Trophoblast cell (in vitro differentiated cells and primary cell): ENCODE measurements around the gene UFD1.
A peak's percentile ranks its signal among the peaks of the same experiment; 100 is the strongest.

ENCODE experiments used
- DNase-seq, 2 donors: peaks; one replicate each; pipeline ENCODE4 v3.0.0-alpha.2; 2016
- H2AFZ ChIP-seq: 2 replicates; pipeline ENCODE4 v1.6.1; 2013; ENCODE audit warnings: low read length, moderate library complexity, mild to moderate bottlenecking; ENCODE audit not compliant: insufficient read depth, poor library complexity
- H2AK5ac ChIP-seq: 2 replicates; pipeline ENCODE4 v1.6.1; 2013; ENCODE audit warnings: mild to moderate bottlenecking, low read length
- H2BK120ac ChIP-seq: 2 replicates; pipeline ENCODE4 v1.6.1; 2013; ENCODE audit warnings: low read length, mild to moderate bottlenecking, moderate library complexity; ENCODE audit not compliant: insufficient read depth, poor library complexity
- H2BK12ac ChIP-seq: 2 replicates; pipeline ENCODE4 v1.6.1; 2013; ENCODE audit warnings: mild to moderate bottlenecking, low read length, moderate library complexity
- H2BK5ac ChIP-seq: 2 replicates; pipeline ENCODE4 v1.6.1; 2013; ENCODE audit warnings: low read length, low read depth, moderate library complexity, mild to moderate bottlenecking; ENCODE audit not compliant: poor library complexity
- H3K14ac ChIP-seq: 2 replicates; pipeline ENCODE4 v1.6.1; 2013; ENCODE audit warnings: mild to moderate bottlenecking, low read length
- H3K18ac ChIP-seq: 2 replicates; pipeline ENCODE4 v1.6.1; 2013; ENCODE audit warnings: mild to moderate bottlenecking, low read length
- H3K23ac ChIP-seq: 2 replicates; pipeline ENCODE4 v1.6.1; 2013; ENCODE audit warnings: low read length
- H3K27ac ChIP-seq: 2 replicates; pipeline ENCODE4 v1.5.1; 2013; ENCODE audit warnings: low read depth, mild to moderate bottlenecking, inconsistent platforms, low read length, moderate library complexity
- H3K27me3 ChIP-seq: 2 replicates; pipeline ENCODE4 v1.6.1; 2013; ENCODE audit warnings: inconsistent platforms, mild to moderate bottlenecking, low read length, moderate library complexity; ENCODE audit not compliant: insufficient read depth
- H3K36me3 ChIP-seq, 2 experiments: 1 replicate in 1 of 2; 2 replicates in 1 of 2; pipeline ENCODE4 v1.6.1; 2013; ENCODE audit warnings: low read length in 2 of 2, mild to moderate bottlenecking in 2 of 2, moderate library complexity in 1 of 2; ENCODE audit not compliant: insufficient read depth in 2 of 2, control insufficient read depth in 1 of 2
- H3K4ac ChIP-seq: 2 replicates; pipeline ENCODE4 v1.6.1; 2013; ENCODE audit warnings: low read depth, mild to moderate bottlenecking, low read length, moderate library complexity
- H3K4me1 ChIP-seq, 2 experiments: 1 replicate in 1 of 2; 2 replicates in 1 of 2; pipeline ENCODE4 v1.6.1; 2013; ENCODE audit warnings: low read length in 2 of 2, mild to moderate bottlenecking in 2 of 2, moderate library complexity in 1 of 2; ENCODE audit not compliant: insufficient read depth in 2 of 2, control insufficient read depth in 1 of 2
- H3K4me2 ChIP-seq: 2 replicates; pipeline ENCODE4 v1.6.1; 2013; ENCODE audit warnings: inconsistent platforms, mild to moderate bottlenecking, low read length, moderate library complexity
- H3K4me3 ChIP-seq: 2 replicates; pipeline ENCODE4 v1.5.1; 2013; ENCODE audit warnings: mild to moderate bottlenecking, low read depth, low read length, inconsistent platforms
- H3K79me1 ChIP-seq: one replicate; pipeline ENCODE4 v1.6.1; 2013; ENCODE audit warnings: low read length
- H3K79me2 ChIP-seq: 2 replicates; pipeline ENCODE4 v1.6.1; 2013; ENCODE audit warnings: low read length, mild to moderate bottlenecking; ENCODE audit not compliant: control insufficient read depth, insufficient read depth, poor library complexity
- H3K9ac ChIP-seq: 2 replicates; pipeline ENCODE4 v1.6.1; 2013; ENCODE audit warnings: mild to moderate bottlenecking, low read length
- H3K9me3 ChIP-seq: 2 replicates; pipeline ENCODE4 v1.6.1; 2013; ENCODE audit warnings: low read depth, mild to moderate bottlenecking, control low read depth, inconsistent platforms, low read length; ENCODE audit not compliant: insufficient read depth
- H4K12ac ChIP-seq: 2 replicates; pipeline ENCODE4 v1.6.1; 2013; ENCODE audit warnings: low read depth, mild to moderate bottlenecking, low read length, moderate library complexity
- H4K8ac ChIP-seq: 2 replicates; pipeline ENCODE4 v1.6.1; 2013; ENCODE audit warnings: low read depth, mild to moderate bottlenecking, low read length, moderate library complexity
- H4K91ac ChIP-seq: one replicate; pipeline ENCODE4 v1.6.1; 2013; ENCODE audit warnings: low read depth, mild to moderate bottlenecking, low read length, moderate library complexity
- WGBS: extraction: QIAGEN DNeasy Blood & Tissue Kit; methylation state at CpG from one replicate; pipeline ENCODE4 v1.1.7; 2013; ENCODE audit warnings: missing lambda C conversion rate; ENCODE audit not compliant: insufficient read length, insufficient coverage; ENCODE audit errors: extremely low coverage; 5-methylcytosine and 5-hydroxymethylcytosine counted together

Gene UFD1

DNA sequence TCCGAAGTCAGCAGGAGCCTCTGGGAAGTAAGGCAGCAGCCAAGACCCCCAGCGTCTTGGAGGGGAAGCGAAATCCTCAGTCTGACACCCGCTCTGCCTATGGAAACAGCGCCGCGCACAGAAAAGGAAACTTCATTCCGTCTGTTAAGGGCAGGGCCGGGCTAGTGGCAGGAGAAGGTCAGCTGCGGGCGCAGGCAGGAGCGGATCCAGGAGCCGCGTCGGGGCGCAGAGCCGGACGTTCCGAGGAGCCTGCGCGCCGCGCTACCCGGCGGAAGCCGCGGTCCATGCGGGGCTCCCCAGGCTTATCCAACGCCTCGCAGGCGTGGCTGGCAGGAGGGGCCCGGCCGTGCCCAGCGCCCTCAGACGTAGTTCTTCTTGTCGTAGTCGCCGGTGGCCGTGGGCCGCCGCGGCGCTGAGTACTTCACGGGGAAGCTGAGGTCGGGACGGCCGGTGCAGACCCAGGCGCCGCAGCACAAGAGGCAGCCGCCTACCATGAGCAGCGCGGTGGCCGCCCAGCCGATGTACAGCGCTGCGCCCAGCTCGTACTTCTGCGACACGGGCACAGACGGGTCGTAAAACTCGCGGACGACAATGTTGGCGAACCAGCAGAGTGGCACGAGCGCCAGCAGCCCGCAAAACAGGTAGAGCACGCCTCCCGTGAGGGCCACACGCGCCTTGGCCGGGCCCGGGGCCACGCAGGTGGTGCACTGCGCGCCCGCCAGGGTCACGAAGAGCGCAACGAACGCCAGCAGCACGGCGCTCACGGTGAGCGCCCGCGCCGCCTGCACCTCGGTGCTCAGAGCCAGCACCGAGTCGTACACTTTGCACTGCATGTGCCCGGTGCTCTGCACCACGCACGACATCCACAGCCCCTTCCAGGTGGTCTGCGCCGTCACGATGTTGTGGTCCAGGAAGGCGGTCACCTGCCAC, 44.5 kb upstream of the UFD1 start:
- Histone ChIP-seq H2BK12ac (no peak overlapping the region), H3K9ac (no peak overlapping the region), H4K12ac (no peak overlapping the region), H3K4ac (no peak overlapping the region), H2AK5ac (no peak overlapping the region), H3K4me1 (peaks cover 11% of the 10 kb centered on the region in 2 experiments), H3K27me3 (peaks cover 34% of the 10 kb centered on the region), H3K14ac (no peak overlapping the region), H3K36me3 (peaks cover 7 to 14% of the 10 kb centered on the region in 2 experiments), H4K8ac (no peak overlapping the region), H3K79me2 (no peaks in the 10 kb centered on the region), H3K27ac (no peak overlapping the region), H3K9me3 (peaks cover 7% of the 10 kb centered on the region), H4K91ac (no peak overlapping the region), H2BK120ac (no peak overlapping the region), H3K23ac (no peak overlapping the region), H3K79me1 (no peaks in the 10 kb centered on the region), H3K4me2 (peak overlapping the region; percentile 63), H3K4me3 (peak overlapping the region; percentile 55), H2BK5ac (no peak overlapping the region), H2AFZ (no peak overlapping the region), H3K18ac (no peak overlapping the region)
- DNase-seq = peak in 1 of 2 donors; percentile 27
- WGBS = no CpG with 5 or more reads among the region's 99 CpGs

DNA sequence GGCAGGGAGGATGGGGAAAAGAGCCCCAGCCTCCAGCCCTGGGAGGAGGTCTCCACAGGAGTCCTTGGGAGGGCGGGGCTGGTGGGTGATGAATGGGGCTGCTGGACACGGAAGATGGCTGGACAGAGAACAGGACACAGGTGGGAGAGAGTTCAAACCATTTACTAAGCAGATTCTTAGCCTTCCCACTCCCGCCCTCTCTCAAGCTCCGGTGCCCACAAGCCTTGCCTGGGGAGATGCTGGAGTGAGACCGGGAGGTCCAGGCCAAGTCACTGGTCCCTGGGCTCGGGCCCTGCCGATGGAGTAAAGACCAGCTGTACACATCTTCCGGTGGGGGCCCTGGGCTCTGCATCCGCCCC, 43.9 kb upstream of the UFD1 start:
- no peak overlapping the region for H3K18ac ChIP-seq
- H3K79me2 ChIP-seq = no peaks in the 10 kb centered on the region
- DNase-seq = no peak
- H4K91ac ChIP-seq = no peak overlapping the region
- H3K4me3 ChIP-seq = no peak overlapping the region
- H3K23ac ChIP-seq = no peak overlapping the region
- no peak overlapping the region for H4K12ac ChIP-seq
- no peak overlapping the region for H3K14ac ChIP-seq
- no peaks in the 10 kb centered on the region for H3K79me1 ChIP-seq
- peaks cover 7% of the 10 kb centered on the region for H3K9me3 ChIP-seq
- H3K9ac ChIP-seq = no peak overlapping the region
- H3K4ac ChIP-seq = no peak overlapping the region
- peaks cover 8 to 14% of the 10 kb centered on the region in 2 experiments for H3K36me3 ChIP-seq
- WGBS = no CpG with 5 or more reads among the region's 9 CpGs
- no peak overlapping the region for H2AFZ ChIP-seq
- no peak overlapping the region for H4K8ac ChIP-seq
- peak overlapping the region; percentile 63 for H3K4me2 ChIP-seq
- H3K4me1 ChIP-seq = peaks cover 11% of the 10 kb centered on the region in 2 experiments
- H2BK120ac ChIP-seq = no peak overlapping the region
- H2BK5ac ChIP-seq = no peak overlapping the region
- H2BK12ac ChIP-seq = no peak overlapping the region
- peaks cover 34% of the 10 kb centered on the region for H3K27me3 ChIP-seq
- no peak overlapping the region for H2AK5ac ChIP-seq
- no peak overlapping the region for H3K27ac ChIP-seq

DNA sequence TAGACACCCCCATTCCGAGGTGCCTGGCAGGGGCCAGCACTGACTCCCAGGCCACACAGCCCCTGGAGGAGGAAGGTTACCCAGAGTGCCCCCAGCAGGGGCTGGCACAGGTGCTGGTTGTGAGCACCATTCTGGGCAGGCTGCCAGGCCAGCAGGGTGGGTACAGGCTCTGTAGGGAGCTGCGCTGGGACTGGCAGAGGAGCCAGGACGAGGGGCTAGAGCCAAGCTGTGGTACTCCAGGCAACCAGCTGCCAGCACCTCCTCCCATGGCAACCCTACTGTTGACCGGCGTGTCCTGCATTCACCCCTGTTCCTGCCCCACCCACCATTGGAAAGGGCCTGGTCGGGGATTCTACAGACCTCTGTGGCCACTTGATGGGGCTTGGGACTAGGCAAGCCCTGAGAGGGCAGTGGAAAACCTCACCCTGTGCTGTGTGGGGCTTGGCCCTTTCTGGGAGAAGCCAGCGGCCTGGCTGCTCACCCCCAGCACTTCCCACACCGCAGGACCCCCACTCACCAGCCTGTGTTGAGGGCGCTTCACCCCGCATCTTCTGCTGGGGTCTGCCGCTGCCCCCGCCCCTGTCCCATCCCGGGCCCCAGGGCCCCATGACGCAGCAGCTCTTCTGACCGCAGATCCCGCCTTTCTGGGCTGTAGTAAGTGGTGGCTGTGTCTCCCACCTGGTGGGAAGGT, 43.3 kb upstream of the UFD1 start:
- Histone ChIP-seq H3K27me3 (peaks cover 34% of the 10 kb centered on the region), H3K4me2 (no peak overlapping the region), H2BK5ac (no peak overlapping the region), H3K4me3 (no peak overlapping the region), H3K14ac (no peak overlapping the region), H3K27ac (no peak overlapping the region), H4K91ac (no peak overlapping the region), H2BK12ac (no peak overlapping the region), H3K36me3 (peaks cover 13 to 16% of the 10 kb centered on the region in 2 experiments), H2BK120ac (no peak overlapping the region), H2AK5ac (no peak overlapping the region), H3K18ac (no peak overlapping the region), H3K4me1 (peaks cover 11% of the 10 kb centered on the region in 2 experiments), H3K79me2 (no peaks in the 10 kb centered on the region), H3K4ac (no peak overlapping the region), H3K23ac (no peak overlapping the region), H3K9me3 (peaks cover 7% of the 10 kb centered on the region), H2AFZ (no peak overlapping the region), H3K79me1 (no peaks in the 10 kb centered on the region), H4K8ac (no peak overlapping the region), H3K9ac (no peak overlapping the region), H4K12ac (no peak overlapping the region)
- WGBS = no CpG with 5 or more reads among the region's 16 CpGs
- no peak for DNase-seq

DNA sequence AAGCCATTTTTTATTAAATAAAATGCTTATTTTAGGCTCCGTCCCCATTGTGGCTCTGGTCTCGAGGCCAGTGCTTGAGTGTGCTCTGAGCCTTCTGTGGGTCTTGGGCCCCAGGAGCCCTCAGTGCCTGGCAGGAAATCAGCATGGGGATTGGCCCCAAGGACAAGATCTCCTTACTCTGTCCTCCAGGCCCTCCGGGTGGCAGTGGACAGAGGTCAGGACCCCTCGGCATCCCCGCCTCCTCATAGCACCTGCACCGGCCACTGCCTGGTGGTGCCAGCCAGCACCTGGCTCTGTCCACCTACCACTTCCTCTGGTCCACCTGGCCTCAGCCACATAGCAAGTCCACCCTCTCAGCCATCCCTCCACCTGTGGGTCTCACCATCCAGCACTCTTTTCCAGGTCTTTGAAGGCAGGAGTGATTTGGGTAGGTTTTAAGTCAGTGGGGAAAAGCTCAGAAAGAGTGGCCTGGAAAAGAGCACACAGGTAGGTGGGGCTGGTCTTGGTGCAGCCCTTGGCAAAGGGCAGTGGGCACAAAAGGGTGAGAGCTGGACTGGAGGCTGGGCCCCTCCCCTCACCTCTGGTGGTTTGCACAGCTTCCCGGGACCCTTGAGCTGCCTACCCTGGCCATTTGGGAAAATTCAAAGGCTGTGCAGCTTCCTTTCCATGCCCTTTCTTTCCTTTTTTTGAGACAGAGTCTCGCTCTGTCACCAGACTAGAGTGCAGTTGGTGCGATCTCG, 41.7 kb upstream of the UFD1 start:
- H3K9ac ChIP-seq = no peak overlapping the region
- no CpG with 5 or more reads among the region's 10 CpGs for WGBS

More for the DNA sequence above, 41.7 kb upstream of the UFD1 start:
- Histone ChIP-seq H3K4me3 (no peak overlapping the region), H3K23ac (no peak overlapping the region), H3K27ac (no peak overlapping the region), H3K4ac (no peak overlapping the region), H3K27me3 (peaks cover 33% of the 10 kb centered on the region), H4K12ac (no peak overlapping the region), H3K4me1 (peaks cover 11% of the 10 kb centered on the region in 2 experiments), H4K8ac (no peak overlapping the region), H2AFZ (no peak overlapping the region), H4K91ac (no peak overlapping the region), H2BK5ac (no peak overlapping the region), H3K36me3 (peaks cover 25 to 27% of the 10 kb centered on the region in 2 experiments), H3K4me2 (no peak overlapping the region), H3K9me3 (peaks cover 7% of the 10 kb centered on the region), H3K79me2 (no peaks in the 10 kb centered on the region), H3K18ac (no peak overlapping the region), H2BK120ac (no peak overlapping the region), H3K14ac (no peak overlapping the region), H2BK12ac (no peak overlapping the region), H3K79me1 (no peaks in the 10 kb centered on the region), H2AK5ac (no peak overlapping the region)
- no peak for DNase-seq
